Measurements from ENCODE around the gene DOK6.

- TF ChIP-seq CTCF (IDR thresholded peaks at IDR 0.05 in 2 of 3, conservative IDR thresholded peaks at IDR 0.05 in 1 of 3; ENCODE audit: insufficient read depth in 2 of 3, low read depth in 1 of 3, low read length in 3 of 3) (no peak), ZNF274 (IDR thresholded peaks at IDR 0.05; ENCODE audit: borderline replicate concordance, low read depth, low read length) (no peak), TAF1 (IDR thresholded peaks at IDR 0.05; ENCODE audit: control insufficient read depth, extremely low read depth, insufficient read depth, low read length, severe bottlenecking) (no peak), CAMTA2 (CRISPR knock-in tag; conservative IDR thresholded peaks at IDR 0.05) (no peak), SMARCE1 (IDR thresholded peaks at IDR 0.05) (no peak), TEAD1 (CRISPR knock-in tag; IDR thresholded peaks at IDR 0.05) (no peak), ZNF384 (IDR thresholded peaks at IDR 0.05; ENCODE audit: low read depth, low read length) (no peak), NBN (IDR thresholded peaks at IDR 0.05; ENCODE audit: low read depth) (no peak), SREBF1 (IDR thresholded peaks at IDR 0.05; ENCODE audit: borderline replicate concordance, low read depth, low read length) (no peak), POLR2A (conservative IDR thresholded peaks at IDR 0.05) (no peak), ELF1 (tag; IDR thresholded peaks at IDR 0.05) (no peak), GABPB2 (CRISPR knock-in tag; conservative IDR thresholded peaks at IDR 0.05) (no peak), RBFOX2 (IDR thresholded peaks at IDR 0.05; ENCODE audit: low read depth, low read length) (no peak), FOXM1 (IDR thresholded peaks at IDR 0.05; ENCODE audit: low read depth) (no peak), FOXM1 (CRISPR knock-in tag; IDR thresholded peaks at IDR 0.05; ENCODE audit: low read depth) (no peak)
Observed at GRCh38 chr18:69622961-69623360, 222.3 kb downstream of the DOK6 start.
